Measurements from ENCODE around the gene ALX3.

The ALX3 gene

GRCh38 chr1:110048240-110048639 is 22.2 kb downstream of the ALX3 start:
- H3K9me3 ChIP-seq (ENCODE audit: low read length), result no peaks in the 10 kb centered on the region

GRCh38 chr1:110047463-110047862 is 23.0 kb downstream of the ALX3 start:
- TF ChIP-seq EZH2 (IDR thresholded peaks at IDR 0.05; ENCODE audit: borderline replicate concordance, low read length) (no peak), CTCF (IDR thresholded peaks at IDR 0.05; ENCODE audit: low read length) (no peak)
- H3K4me1 ChIP-seq (ENCODE audit: insufficient read depth, low read length, severe bottlenecking), result no peaks in the 10 kb centered on the region
- H3K79me2 ChIP-seq (ENCODE audit: insufficient read depth, low read length), result no peaks in the 10 kb centered on the region
- H3K4me3 ChIP-seq (ENCODE audit: low read depth, low read length, poor library complexity, severe bottlenecking), result no peak overlapping the region
- no peaks in the 10 kb centered on the region for H3K27me3 ChIP-seq (ENCODE audit: insufficient read depth, low read length)
- no peak overlapping the region for H3K9ac ChIP-seq (ENCODE audit: low read length)
- H2AFZ ChIP-seq (ENCODE audit: low read length), result no peak overlapping the region
- no peak overlapping the region for H3K4me2 ChIP-seq (ENCODE audit: low read length)
- no peaks in the 10 kb centered on the region for H3F3A ChIP-seq (ENCODE audit: insufficient read depth, low read length)
- H3K36me3 ChIP-seq (ENCODE audit: insufficient read depth, low read length), result peaks cover 98% of the 10 kb centered on the region
- no peaks in the 10 kb centered on the region for H3K9me3 ChIP-seq (ENCODE audit: low read length)
- H3K9me2 ChIP-seq (ENCODE audit: low read depth, low read length), result no peaks in the 10 kb centered on the region
- no peak overlapping the region for H3K27ac ChIP-seq (ENCODE audit: low read depth, low read length, poor library complexity, severe bottlenecking)
- no peaks in the 10 kb centered on the region for H4K20me1 ChIP-seq (ENCODE audit: insufficient read depth, low read length)

More at GRCh38 chr1:110048240-110048639, 22.2 kb downstream of the ALX3 start:
- no peak overlapping the region for H3K27ac ChIP-seq (ENCODE audit: low read depth, low read length, poor library complexity, severe bottlenecking)
- TF ChIP-seq CTCF (IDR thresholded peaks at IDR 0.05; ENCODE audit: low read length) (no peak), EZH2 (IDR thresholded peaks at IDR 0.05; ENCODE audit: borderline replicate concordance, low read length) (no peak)
- H3K9ac ChIP-seq (ENCODE audit: low read length), result no peak overlapping the region
- H3K36me3 ChIP-seq (ENCODE audit: insufficient read depth, low read length), result peaks cover 97% of the 10 kb centered on the region
- H3K9me2 ChIP-seq (ENCODE audit: low read depth, low read length), result no peaks in the 10 kb centered on the region
- no peak overlapping the region for H2AFZ ChIP-seq (ENCODE audit: low read length)
- no peaks in the 10 kb centered on the region for H3K4me1 ChIP-seq (ENCODE audit: insufficient read depth, low read length, severe bottlenecking)
- H3F3A ChIP-seq (ENCODE audit: insufficient read depth, low read length), result no peaks in the 10 kb centered on the region
- no peaks in the 10 kb centered on the region for H3K27me3 ChIP-seq (ENCODE audit: insufficient read depth, low read length)
- H3K4me3 ChIP-seq (ENCODE audit: low read depth, low read length, poor library complexity, severe bottlenecking), result no peak overlapping the region
- H3K79me2 ChIP-seq (ENCODE audit: insufficient read depth, low read length), result no peaks in the 10 kb centered on the region
- H4K20me1 ChIP-seq (ENCODE audit: insufficient read depth, low read length), result no peaks in the 10 kb centered on the region
- H3K4me2 ChIP-seq (ENCODE audit: low read length), result no peak overlapping the region

- H3K36me3 ChIP-seq (ENCODE audit: insufficient read depth, low read length), result peaks cover 98% of the 10 kb centered on the region
- H3K27ac ChIP-seq (ENCODE audit: low read depth, low read length, poor library complexity, severe bottlenecking), result no peak overlapping the region
- TF ChIP-seq CTCF (IDR thresholded peaks at IDR 0.05; ENCODE audit: low read length) (no peak), EZH2 (IDR thresholded peaks at IDR 0.05; ENCODE audit: borderline replicate concordance, low read length) (no peak)
- H3K27me3 ChIP-seq (ENCODE audit: insufficient read depth, low read length), result no peaks in the 10 kb centered on the region
- no peaks in the 10 kb centered on the region for H4K20me1 ChIP-seq (ENCODE audit: insufficient read depth, low read length)
- H3K79me2 ChIP-seq (ENCODE audit: insufficient read depth, low read length), result no peaks in the 10 kb centered on the region
- H3K9ac ChIP-seq (ENCODE audit: low read length), result no peak overlapping the region
- no peaks in the 10 kb centered on the region for H3K4me1 ChIP-seq (ENCODE audit: insufficient read depth, low read length, severe bottlenecking)
- H2AFZ ChIP-seq (ENCODE audit: low read length), result no peak overlapping the region
- H3K9me2 ChIP-seq (ENCODE audit: low read depth, low read length), result no peaks in the 10 kb centered on the region
- H3K4me2 ChIP-seq (ENCODE audit: low read length), result no peak overlapping the region
- H3K4me3 ChIP-seq (ENCODE audit: low read depth, low read length, poor library complexity, severe bottlenecking), result no peak overlapping the region
- H3K9me3 ChIP-seq (ENCODE audit: low read length), result no peaks in the 10 kb centered on the region
- no peaks in the 10 kb centered on the region for H3F3A ChIP-seq (ENCODE audit: insufficient read depth, low read length)
Measured at GRCh38 chr1:110043016-110043415, 27.5 kb downstream of the ALX3 start.

Data from OCI-LY1 (cell line).